CD14-positive monocyte (primary cell): ENCODE measurements around the gene BATF. TPM values are rescaled to one million over a fixed set of nuclear protein-coding genes. Genes with fewer than 3 reads are reported as not detected.

Source experiments
- DNase-seq, 3 donors: peaks; one replicate each; pipeline ENCODE4 v3.0.0-alpha.2; 2011 to 2022
- H2AFZ ChIP-seq: 2 replicates; pipeline ENCODE4 v1.6.0; 2012; ENCODE audit warnings: mild to moderate bottlenecking, low read depth, low read length, inconsistent platforms; ENCODE audit not compliant: insufficient read depth, poor library complexity, severe bottlenecking
- H3K27ac ChIP-seq, 2 donors: 1 replicate in 1 of 2; 2 replicates in 1 of 2; pipeline ENCODE4 v1.5.1; 2012 to 2013; ENCODE audit warnings: low read length in 2 of 2, control low read depth in 1 of 2, inconsistent platforms in 1 of 2, low read depth in 1 of 2, mild to moderate bottlenecking in 1 of 2
- H3K27me3 ChIP-seq, 2 donors: one replicate each; pipeline versions ENCODE4 v1.6.0 to v1.6.1; 2011 to 2013; ENCODE audit warnings: low read length in 2 of 2; ENCODE audit not compliant: control insufficient read depth in 2 of 2, insufficient read depth in 2 of 2
- H3K36me3 ChIP-seq, 2 donors: replicated peaks in 1 of 2; 1 replicate in 1 of 2; 2 replicates in 1 of 2; pipeline versions ENCODE4 v1.5.1 to v1.6.1; 2012 to 2013; ENCODE audit warnings: low read length in 2 of 2, control low read depth in 1 of 2, inconsistent platforms in 1 of 2, mild to moderate bottlenecking in 1 of 2; ENCODE audit not compliant: insufficient read depth in 2 of 2, control insufficient read depth in 1 of 2
- H3K4me1 ChIP-seq, 2 donors: 1 replicate in 1 of 2; 2 replicates in 1 of 2; pipeline versions ENCODE4 v1.5.1 to v1.6.1; 2012 to 2013; ENCODE audit warnings: low read length in 2 of 2, control low read depth in 1 of 2, inconsistent platforms in 1 of 2, mild to moderate bottlenecking in 1 of 2, moderate library complexity in 1 of 2; ENCODE audit not compliant: insufficient read depth in 2 of 2, control insufficient read depth in 1 of 2
- H3K4me2 ChIP-seq: replicated peaks from 2 replicates; pipeline ENCODE3; 2012; ENCODE audit warnings: low read length, moderate library complexity, mild to moderate bottlenecking; ENCODE audit not compliant: poor library complexity, severe bottlenecking; ENCODE audit errors: extremely low read depth
- H3K4me3 ChIP-seq, 3 experiments: fragments of 200-600 bp in 1 of 3; sonication (generic) in 1 of 3; replicated peaks in 1 of 3; 1 replicate in 2 of 3; 2 replicates in 1 of 3; pipeline ENCODE4 v1.5.1; 2011 to 2013; ENCODE audit warnings: low read length in 3 of 3, mild to moderate bottlenecking in 3 of 3, control low read depth in 2 of 3, low read depth in 2 of 3, inconsistent platforms in 1 of 3, moderate library complexity in 1 of 3
- H3K79me2 ChIP-seq: 2 replicates; pipeline ENCODE4 v1.6.0; 2012; ENCODE audit warnings: mild to moderate bottlenecking, control low read depth, inconsistent platforms, low read length, moderate library complexity; ENCODE audit not compliant: insufficient read depth
- H3K9ac ChIP-seq: 2 replicates; pipeline ENCODE4 v1.6.0; 2017; ENCODE audit warnings: low read length, mild to moderate bottlenecking; ENCODE audit not compliant: insufficient read depth, poor library complexity, severe bottlenecking
- H3K9me3 ChIP-seq, 2 donors: replicated peaks in 1 of 2; 1 replicate in 1 of 2; 2 replicates in 1 of 2; pipeline versions ENCODE4 v1.5.1 to v1.6.1; 2012 to 2013; ENCODE audit warnings: low read length in 2 of 2, control low read depth in 1 of 2; ENCODE audit not compliant: control insufficient read depth in 1 of 2, insufficient read depth in 1 of 2
- H4K20me1 ChIP-seq: 2 replicates; pipeline ENCODE4 v1.6.0; 2012; ENCODE audit warnings: mild to moderate bottlenecking, low read length, control low read depth, moderate library complexity; ENCODE audit not compliant: insufficient read depth
- H3K27ac Mint-ChIP-seq, 7 donors: one replicate each; pipeline ENCODE4 v1.8.0; 2020; ENCODE audit warnings: mild to moderate bottlenecking in 7 of 7, mixed read lengths in 7 of 7, moderate library complexity in 6 of 7, inconsistent platforms in 2 of 7
- H3K27me3 Mint-ChIP-seq, 3 donors: one replicate each; pipeline ENCODE4 v1.8.0; 2021 to 2022; ENCODE audit warnings: low read depth in 3 of 3, mild to moderate bottlenecking in 3 of 3, mixed read lengths in 3 of 3, moderate library complexity in 3 of 3, inconsistent platforms in 1 of 3
- H3K36me3 Mint-ChIP-seq, 2 donors: one replicate each; pipeline ENCODE4 v1.8.0; 2020; ENCODE audit warnings: mixed read lengths in 2 of 2, inconsistent platforms in 1 of 2, mild to moderate bottlenecking in 1 of 2
- H3K4me1 Mint-ChIP-seq: one replicate; pipeline ENCODE4 v1.8.0; 2020; ENCODE audit warnings: mild to moderate bottlenecking, mixed read lengths
- H3K4me3 Mint-ChIP-seq, 2 donors: one replicate each; pipeline ENCODE4 v1.8.0; 2020; ENCODE audit warnings: mild to moderate bottlenecking in 2 of 2, mixed read lengths in 2 of 2, moderate library complexity in 1 of 2
- H3K9me3 Mint-ChIP-seq, 7 donors: one replicate each; pipeline ENCODE4 v1.8.0; 2020 to 2022; ENCODE audit warnings: mixed read lengths in 7 of 7, mild to moderate bottlenecking in 6 of 7, moderate library complexity in 6 of 7, inconsistent platforms in 2 of 7
- WGBS: methylation state at CpG from one replicate; pipeline ENCODE4 v1.1.5; 2013; ENCODE audit warnings: missing lambda C conversion rate; ENCODE audit not compliant: insufficient coverage; 5-methylcytosine and 5-hydroxymethylcytosine counted together
- intact Hi-C, 2 donors: fragments of 100-400 bp; cut with micrococcal nuclease; formaldehyde crosslinking; loops; one replicate each; pipeline versions ENCODE4 v1.15.0 to v1.15.1; 2023
- polyA plus RNA-seq, 3 donors: library from polyadenylated mRNA; depleted of rRNA in 1 of 3; unstranded in 2 of 3; stranded (reverse) in 1 of 3; fragments of 300-500 nt in 2 of 3; fragments of >200 nt in 1 of 3; fragmentation: Illumina TruSeq in 2 of 3; gene quantifications; 1 replicate in 2 of 3; 2 replicates in 1 of 3; pipeline ENCODE4 v1.2.3, GENCODE V29; 2012 to 2021
- TF ChIP-seq, protein P1 (sequence below): fragments of 200-600 bp; IDR thresholded peaks from one replicate; pipeline ENCODE4 v1.8.0; 2022; ENCODE audit warnings: antibody characterized with exemption, mild to moderate bottlenecking

Gene BATF
- polyA plus RNA-seq, 3 donors, result 12.6 to 25.8 (median 20.9) TPM

DNA sequence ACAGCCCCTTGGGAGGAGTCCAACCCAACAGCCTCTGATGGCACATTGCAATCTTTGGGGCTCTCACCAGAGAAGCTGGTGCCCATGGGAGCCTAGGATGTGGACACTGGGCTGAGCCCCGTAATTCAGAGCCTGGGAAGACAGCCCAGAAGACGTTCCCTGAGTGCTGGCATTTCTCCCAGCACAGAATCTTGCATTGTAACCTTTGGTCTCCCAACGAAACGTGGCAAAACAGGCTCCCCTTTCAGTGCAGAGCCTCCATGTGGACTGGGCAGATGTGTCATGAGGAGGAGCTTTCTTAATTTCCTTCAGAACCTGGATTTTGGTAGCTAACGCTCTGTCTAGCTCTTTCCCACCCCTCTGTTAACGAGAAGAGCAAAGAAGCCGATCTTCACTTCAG is 26.3 kb downstream of the BATF start:
- no peak overlapping the region for H3K27ac ChIP-seq
- H3K4me2 ChIP-seq, result no peak overlapping the region
- 100% methylated on average over 1 of the region's 7 CpGs for WGBS
- H3K27me3 Mint-ChIP-seq, result peaks cover 0 to 2% (median 0%) of the 10 kb centered on the region in 3 donors
- peaks cover 0 to 2% (median 0%) of the 10 kb centered on the region in 7 donors for H3K9me3 Mint-ChIP-seq
- peaks cover 15 to 32% of the 10 kb centered on the region in 2 donors for H3K36me3 ChIP-seq
- no peak overlapping the region for H2AFZ ChIP-seq
- no peak for DNase-seq
- peaks cover 0 to 8% of the 10 kb centered on the region in 2 donors for H3K4me1 ChIP-seq
- no peak overlapping the region for H3K4me3 Mint-ChIP-seq
- H3K4me1 Mint-ChIP-seq, result peaks cover 22% of the 10 kb centered on the region
- TF ChIP-seq, protein P1, sequence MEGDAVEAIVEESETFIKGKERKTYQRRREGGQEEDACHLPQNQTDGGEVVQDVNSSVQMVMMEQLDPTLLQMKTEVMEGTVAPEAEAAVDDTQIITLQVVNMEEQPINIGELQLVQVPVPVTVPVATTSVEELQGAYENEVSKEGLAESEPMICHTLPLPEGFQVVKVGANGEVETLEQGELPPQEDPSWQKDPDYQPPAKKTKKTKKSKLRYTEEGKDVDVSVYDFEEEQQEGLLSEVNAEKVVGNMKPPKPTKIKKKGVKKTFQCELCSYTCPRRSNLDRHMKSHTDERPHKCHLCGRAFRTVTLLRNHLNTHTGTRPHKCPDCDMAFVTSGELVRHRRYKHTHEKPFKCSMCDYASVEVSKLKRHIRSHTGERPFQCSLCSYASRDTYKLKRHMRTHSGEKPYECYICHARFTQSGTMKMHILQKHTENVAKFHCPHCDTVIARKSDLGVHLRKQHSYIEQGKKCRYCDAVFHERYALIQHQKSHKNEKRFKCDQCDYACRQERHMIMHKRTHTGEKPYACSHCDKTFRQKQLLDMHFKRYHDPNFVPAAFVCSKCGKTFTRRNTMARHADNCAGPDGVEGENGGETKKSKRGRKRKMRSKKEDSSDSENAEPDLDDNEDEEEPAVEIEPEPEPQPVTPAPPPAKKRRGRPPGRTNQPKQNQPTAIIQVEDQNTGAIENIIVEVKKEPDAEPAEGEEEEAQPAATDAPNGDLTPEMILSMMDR, result no peak
- H3K27me3 ChIP-seq, result no peaks in the 10 kb centered on the region
- intact Hi-C loops, result no loop called here
- peaks cover 17% of the 10 kb centered on the region for H3K79me2 ChIP-seq
- no peak overlapping the region for H3K9ac ChIP-seq
- H4K20me1 ChIP-seq, result no peaks in the 10 kb centered on the region
- H3K27ac Mint-ChIP-seq, result peak overlapping the region in 2 of 7 donors; percentile 58 to 76
- no peaks in the 10 kb centered on the region for H3K9me3 ChIP-seq
- H3K4me3 ChIP-seq, result no peak overlapping the region
- H3K36me3 Mint-ChIP-seq, result peaks cover 24 to 25% of the 10 kb centered on the region in 2 donors

DNA sequence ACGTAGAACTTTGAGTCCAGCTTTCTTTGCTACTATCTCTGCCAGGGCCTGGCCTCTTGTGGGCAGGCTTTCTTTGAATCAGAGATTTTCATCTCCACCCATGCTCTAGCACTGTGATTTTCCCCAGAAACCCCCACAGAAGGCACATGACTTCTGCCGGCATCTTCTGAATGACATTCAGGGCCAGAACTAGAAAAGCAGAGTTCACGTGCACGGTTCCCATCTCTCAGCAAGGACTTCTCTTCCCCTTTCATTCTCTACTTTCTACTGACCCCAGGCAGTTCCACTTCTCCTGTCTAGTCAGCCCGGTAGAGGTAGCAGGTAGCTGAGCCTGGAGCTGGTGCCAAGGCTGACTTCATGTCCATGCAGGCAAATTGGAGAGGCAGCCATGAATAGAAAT is 26.9 kb downstream of the BATF start:
- no peak overlapping the region for H3K4me2 ChIP-seq
- H3K27ac ChIP-seq, result peak overlapping the region in 1 of 2 donors; percentile 41
- H3K27me3 ChIP-seq, result no peaks in the 10 kb centered on the region
- Mint-ChIP-seq H3K27me3 (peaks cover 0 to 2% (median under 1%) of the 10 kb centered on the region in 3 donors), H3K36me3 (peaks cover 24 to 25% of the 10 kb centered on the region in 2 donors), H3K9me3 (peaks cover 0 to 2% (median 0%) of the 10 kb centered on the region in 7 donors), H3K4me3 (no peak overlapping the region), H3K4me1 (peaks cover 19% of the 10 kb centered on the region), H3K27ac (peak overlapping the region in 2 of 7 donors; percentile 57 to 79)
- WGBS, result 46% methylated on average over 2 of the region's 5 CpGs
- TF ChIP-seq, protein P1, result no peak
- DNase-seq, result peak in 1 of 3 donors; percentile 50
- H2AFZ ChIP-seq, result no peak overlapping the region
- H4K20me1 ChIP-seq, result no peaks in the 10 kb centered on the region
- H3K9me3 ChIP-seq, result no peaks in the 10 kb centered on the region
- peaks cover 11% of the 10 kb centered on the region for H3K79me2 ChIP-seq
- H3K36me3 ChIP-seq, result peaks cover 15 to 32% of the 10 kb centered on the region in 2 donors
- intact Hi-C loops, result no loop called here
- no peak overlapping the region for H3K9ac ChIP-seq
- peaks cover 0 to 6% of the 10 kb centered on the region in 2 donors for H3K4me1 ChIP-seq
- no peak overlapping the region for H3K4me3 ChIP-seq
